Stimulated activated CD4-positive, alpha-beta T cell treated with anti-CD3 and anti-CD28 coated beads, Interleukin-12 subunit alpha, Interleukin-12 subunit beta, amount 100 ng/mL, for 24 hours (primary cell): Measurements from ENCODE around the gene ZNF365.
A peak's percentile ranks its signal among the peaks of the same experiment; 100 is the strongest.
"Not testable (repeated sequence)": the region's sequence is repeated elsewhere in the genome, so short reads cannot be mapped to it uniquely, and the experiment has no call there.

Source experiments
- DNase-seq, 2 experiments: peaks; one replicate each; pipeline ENCODE4 v3.0.0-alpha.2; 2020; ENCODE audit warnings: low read depth in 2 of 2

The ZNF365 gene

DNA sequence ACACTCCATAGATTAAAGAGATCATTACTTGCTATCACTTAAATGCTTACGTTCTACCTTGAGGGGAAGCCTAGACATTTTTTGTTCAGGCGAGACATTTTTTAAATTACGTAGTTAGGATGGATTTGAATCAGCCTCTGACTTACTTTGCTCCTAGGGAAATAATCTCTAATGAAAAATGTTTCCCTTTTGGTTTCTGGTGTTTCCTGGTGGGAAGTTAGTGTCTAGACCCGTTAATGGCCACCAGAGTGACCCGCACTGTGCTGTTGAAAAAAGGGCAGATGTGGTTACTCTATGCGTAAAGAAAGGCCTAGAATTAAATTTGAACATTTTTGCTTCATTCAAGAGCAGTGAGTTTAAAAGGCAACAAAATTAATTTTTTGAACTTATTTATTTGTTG lies 3.8 kb downstream of the ZNF365 start:
- DNase-seq: no peak

DNA sequence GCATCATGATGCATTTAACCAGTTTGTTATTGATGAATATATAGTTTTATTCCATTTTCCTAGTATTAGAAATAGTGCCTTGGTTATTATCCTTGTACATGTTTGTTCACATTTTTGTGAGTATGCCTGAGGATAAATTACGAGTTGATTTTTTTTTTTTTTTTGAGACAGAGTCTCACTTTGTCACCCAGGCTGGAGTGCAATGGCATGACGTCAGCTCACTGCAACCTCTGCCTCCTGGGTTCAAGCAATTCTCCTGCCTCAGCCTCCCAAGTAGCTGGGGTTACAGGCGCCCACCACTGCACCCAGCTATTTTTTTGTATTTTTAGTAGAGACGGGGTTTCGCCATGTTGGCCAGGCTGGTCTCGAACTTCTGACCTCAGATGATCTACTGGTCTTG lies 4.7 kb downstream of the ZNF365 start:
- not testable (repeated sequence) for DNase-seq

DNA sequence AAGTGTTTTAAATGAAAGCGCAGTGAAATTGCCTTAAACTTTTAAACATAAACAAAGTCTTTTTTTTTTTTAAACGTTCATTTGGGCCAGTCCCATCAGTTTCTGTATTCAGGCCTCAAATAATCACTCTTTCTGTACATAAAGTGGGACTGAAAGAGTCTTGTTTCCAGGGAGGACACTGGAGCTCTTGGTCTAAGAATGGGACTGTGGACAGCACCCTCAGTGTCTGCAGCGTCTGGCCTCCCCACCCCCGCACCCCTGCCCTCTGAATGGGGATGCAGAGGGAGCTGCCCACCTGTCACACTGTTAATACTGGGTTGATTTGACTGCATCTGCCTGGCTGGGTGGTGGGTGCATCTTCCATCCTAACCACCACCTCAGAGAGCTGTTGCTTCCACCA lies 5.2 kb downstream of the ZNF365 start:
- no peak for DNase-seq

GRCh38 chr10:62380016-62380415 lies 5.8 kb downstream of the ZNF365 start:
- no peak for DNase-seq

DNA sequence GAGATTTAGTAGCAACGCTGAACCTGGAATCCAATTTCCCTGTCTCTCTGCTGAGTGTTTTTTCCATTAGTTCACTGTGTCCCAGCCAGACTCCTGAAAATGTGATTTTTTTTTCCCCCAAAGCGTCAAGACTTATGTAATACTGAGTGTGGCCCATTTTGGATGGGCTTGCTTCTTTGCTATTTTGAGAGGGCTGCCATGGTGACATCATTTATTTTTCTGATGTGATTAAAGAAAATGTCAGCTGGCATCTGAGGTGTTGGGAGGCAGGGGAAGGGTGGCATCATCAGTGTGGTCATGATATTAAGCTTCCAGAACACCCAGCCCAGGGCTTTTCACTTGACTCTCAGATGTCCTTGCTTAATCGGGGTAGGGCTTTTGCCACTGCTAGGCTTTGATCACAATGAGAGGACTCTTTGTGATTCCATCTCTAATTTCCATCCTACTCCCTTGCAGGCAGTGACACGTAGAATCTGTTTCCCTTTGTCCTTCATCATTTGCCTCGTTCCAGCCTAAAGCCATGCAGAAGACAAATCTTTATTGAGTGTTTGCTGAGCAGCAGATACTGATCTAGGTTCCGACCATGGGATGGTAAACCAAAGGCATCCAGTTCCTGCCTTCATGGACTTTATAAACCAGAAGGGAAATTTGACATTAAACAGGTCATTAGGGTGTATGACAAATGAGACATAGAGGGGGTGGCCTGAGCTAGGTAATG lies 7.4 kb downstream of the ZNF365 start:
- no peak for DNase-seq

GRCh38 chr10:62382831-62383230 lies 8.7 kb downstream of the ZNF365 start:
- no peak for DNase-seq

DNA sequence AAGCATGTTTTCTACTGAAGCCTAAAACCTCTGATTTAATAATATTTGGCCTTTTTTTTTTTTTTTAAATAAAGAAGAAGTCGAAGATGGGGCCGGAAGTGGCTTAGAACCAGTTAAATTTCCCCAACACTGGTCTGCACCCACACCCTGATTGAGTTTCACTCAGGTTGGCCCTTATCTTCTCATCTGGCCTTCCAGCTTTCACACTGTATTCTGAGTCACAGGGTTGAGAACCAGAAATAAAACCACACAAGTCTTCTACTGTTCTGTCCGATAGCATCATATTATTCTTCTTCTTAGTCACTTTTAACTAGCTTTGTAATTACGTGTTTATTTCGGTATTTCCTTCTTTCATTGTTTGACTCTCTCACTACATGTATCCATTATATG lies 9.9 kb downstream of the ZNF365 start:
- peak in 1 of 2 experiments; percentile 17 for DNase-seq

DNA sequence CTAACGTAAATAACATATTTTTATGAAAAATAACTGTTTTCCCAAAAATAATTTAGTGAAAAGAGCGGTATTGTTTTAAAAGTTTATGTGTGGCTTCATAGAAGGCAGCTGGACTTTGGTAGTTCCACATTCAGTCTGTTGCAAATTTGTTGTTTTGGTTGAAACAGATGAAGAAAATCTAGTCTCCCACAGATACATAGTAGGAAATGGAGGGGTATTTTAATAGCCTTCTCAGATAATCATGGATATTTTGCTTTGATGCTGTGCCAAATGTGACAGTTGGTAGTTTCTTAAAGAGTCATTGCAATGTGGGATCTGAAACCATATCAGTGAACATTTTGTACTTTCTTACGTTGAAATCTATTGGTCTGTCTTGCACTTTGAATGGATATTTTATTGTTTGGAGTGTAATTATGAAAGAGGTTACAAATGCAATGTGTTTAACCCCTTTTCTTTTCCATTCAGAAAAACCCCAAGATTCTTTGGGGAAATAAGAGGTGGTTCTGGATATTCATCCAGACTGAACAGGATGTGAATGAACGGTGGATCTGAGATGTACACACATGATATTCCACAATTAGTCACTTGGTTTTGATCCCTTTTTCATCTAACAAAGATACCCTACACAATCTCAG lies 10.4 kb downstream of the ZNF365 start:
- DNase-seq: no peak

- DNase-seq: no peak
These were observed 12.5 kb downstream of the ZNF365 start for GRCh38 chr10:62386356-62387320.

GRCh38 chr10:62388328-62388727 lies 14.2 kb downstream of the ZNF365 start:
- DNase-seq: no peak

GRCh38 chr10:62390497-62391176 lies 16.5 kb downstream of the ZNF365 start:
- no peak for DNase-seq

DNA sequence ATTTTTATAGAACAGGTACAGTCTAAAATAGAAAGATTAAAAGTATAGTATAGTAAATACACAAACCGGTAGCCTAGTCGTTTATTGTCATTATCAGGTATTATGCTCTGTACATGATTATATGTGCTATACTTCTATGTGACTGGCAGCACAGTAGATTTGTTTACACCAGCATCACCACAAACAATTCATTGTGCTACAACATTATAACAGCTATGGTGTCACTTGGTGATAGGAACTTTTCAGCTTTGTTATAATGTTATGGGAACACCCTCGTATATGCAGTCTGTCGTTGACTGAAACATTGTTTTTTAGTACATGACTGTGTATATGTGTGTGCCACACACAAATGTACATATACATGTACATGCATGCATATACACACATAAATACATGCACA lies 19.1 kb downstream of the ZNF365 start:
- no peak for DNase-seq

DNA sequence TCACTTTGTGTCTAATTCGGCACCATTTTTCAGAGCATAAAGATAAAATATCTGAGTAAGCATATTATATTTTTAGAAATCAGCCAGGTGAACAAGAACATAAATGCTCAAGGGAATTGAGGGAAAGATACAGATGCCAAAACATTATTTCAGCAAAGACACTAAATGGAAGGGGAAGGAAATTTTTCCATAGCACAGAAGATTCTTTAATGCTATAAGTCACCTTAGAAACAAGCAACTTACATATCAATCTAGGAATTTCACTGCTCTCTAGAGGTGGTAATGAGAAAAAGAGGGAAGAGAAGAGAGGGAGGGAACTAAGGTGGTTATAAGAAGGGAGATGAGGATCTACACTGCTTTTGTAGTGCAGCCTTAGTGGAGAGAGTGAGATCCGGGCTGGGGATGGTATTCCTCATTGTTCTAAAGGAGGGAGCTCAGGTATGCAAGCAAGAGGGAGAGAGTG lies 20.4 kb downstream of the ZNF365 start:
- no peak for DNase-seq

GRCh38 chr10:62395892-62396291 lies 21.7 kb downstream of the ZNF365 start:
- DNase-seq: no peak

DNA sequence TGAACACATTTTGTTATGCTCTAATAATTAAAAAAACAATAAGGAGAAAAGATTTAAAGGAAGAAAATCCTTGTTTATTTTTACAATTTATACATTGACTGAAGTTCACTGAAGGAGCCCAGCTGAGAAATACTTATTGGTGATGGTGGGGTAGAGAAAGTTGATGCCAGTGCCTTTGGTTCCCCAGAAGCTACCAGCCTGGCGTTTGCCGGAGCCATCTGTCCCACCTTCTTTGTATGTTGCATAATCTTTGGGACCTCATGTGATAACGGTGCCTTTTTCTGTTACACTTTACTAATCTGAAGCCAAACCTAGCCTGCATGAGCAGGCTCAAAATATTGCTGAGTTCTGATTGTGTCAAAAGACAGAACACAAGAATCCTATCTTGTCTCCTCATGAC lies 22.7 kb downstream of the ZNF365 start:
- no peak for DNase-seq

DNA sequence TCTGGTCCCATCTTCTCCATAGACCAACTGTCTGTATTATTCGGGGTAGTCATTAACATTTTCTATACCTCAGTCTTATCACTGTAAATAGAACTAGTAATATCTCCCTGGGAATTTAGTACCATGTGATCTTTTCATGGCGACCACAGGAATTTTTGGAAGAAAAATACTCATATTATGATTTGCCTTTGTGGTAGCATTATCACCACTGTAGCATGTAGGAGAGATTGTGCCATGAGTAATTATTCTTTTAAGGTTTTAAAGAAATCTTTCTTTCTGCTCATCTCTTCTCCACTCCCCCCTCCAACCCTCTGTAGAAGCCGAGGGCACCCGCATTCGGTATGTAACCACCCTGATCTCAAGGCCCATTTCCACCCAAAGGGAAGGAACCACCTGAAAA lies 25.0 kb downstream of the ZNF365 start:
- no peak for DNase-seq

- no peak for DNase-seq
These were observed 28.3 kb downstream of the ZNF365 start for GRCh38 chr10:62402508-62402907.

GRCh38 chr10:62410528-62410927 lies 36.4 kb downstream of the ZNF365 start:
- not testable (repeated sequence) for DNase-seq

DNA sequence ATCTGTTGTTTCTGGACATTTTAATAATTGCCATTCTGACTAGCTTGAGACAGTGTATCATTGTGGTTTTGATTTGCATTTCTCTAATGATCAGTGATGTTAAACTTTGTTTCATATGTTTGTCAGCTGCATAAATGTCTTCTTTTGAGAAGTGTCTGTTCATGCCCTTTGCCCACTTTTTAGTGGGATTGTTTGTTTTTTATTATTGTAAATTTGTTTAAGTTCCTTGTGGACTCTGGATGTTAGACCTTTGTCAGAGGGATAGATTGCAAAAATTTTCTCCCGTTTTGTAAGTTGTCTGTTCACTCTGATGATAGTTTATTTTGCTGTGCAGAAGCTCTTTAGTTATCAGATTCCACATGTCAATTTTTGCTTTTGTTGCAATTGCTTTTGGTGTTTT lies 36.8 kb downstream of the ZNF365 start:
- not testable (repeated sequence) for DNase-seq

- no peak for DNase-seq
These were observed 38.9 kb downstream of the ZNF365 start for GRCh38 chr10:62413048-62413447.

- DNase-seq: no peak
These were observed 39.5 kb downstream of the ZNF365 start for GRCh38 chr10:62413652-62414051.

DNA sequence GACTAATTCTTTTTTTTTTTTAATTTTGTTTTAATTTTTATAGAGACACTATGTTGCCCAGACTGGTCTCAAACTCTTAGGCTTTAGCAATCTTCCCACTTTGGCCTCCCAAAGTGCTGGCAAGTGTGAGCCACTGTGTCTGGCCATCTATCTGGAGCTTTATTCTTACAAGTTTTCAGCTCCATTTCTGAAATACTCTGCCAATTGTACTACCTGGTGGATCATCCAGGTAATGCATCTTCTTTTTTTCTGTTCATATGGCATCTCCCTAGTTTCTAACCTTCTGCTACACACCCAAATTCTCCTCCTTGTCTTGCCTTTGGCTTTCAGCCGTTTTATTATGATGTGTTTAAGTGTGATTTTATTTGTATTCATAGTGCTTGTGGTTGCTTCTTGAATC lies 40.2 kb downstream of the ZNF365 start:
- no peak for DNase-seq
